ENCODE data around the gene FAM25C.
"Not testable (repeated sequence)": the region's sequence is repeated elsewhere in the genome, so short reads cannot be mapped to it uniquely, and the experiment has no call there.

Gene FAM25C

DNA sequence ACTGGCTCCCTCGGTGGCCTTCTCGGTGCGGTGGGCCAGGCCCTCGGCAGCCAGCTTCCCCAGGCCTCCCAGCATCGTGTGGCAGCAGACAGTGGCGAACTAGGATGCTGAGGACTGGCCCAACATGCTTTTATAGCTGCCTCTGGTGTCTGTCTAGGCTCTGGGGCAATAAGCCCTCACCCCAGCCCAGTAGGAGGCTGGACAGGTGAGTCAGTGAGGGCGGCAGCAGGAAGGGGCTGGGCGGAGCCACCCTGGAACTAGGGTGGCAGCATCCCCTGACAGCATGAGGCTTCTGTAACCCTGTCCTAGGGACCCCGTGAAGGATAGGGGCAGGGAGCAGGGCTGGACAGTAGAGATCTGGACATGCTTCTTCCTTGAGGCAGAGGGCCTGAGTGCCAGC lies at the start of gene FAM25C:
FAM25C (minus strand) TSS at position 101 of the 400 bp plus-strand sequence; CDS start at position 75, 26 bp downstream.
- H3K4me3 ChIP-seq (replicated peaks; ENCODE audit: low read depth, low read length); DNase-seq (ENCODE audit: low read depth): not testable (repeated sequence)

DNA sequence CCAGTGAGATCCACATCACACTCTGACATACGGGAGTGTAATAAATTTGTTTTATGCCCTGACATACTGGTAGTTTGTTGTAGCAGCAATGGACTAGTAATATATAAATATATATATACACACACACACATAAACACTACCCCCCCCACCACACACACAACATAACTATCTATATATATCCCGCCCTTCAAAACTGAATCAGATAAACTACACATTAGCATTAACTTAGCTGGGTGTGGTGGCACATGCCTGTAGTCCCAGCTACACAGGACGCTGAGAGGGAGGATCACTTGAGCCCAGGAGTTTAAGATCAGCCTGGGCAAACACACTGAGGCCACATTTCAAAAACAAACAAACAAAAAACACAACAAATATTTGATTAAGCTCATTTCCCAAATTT lies 45.0 kb upstream of the FAM25C start:
- DNase-seq (ENCODE audit: low read depth); H3K4me3 ChIP-seq (replicated peaks; ENCODE audit: low read depth, low read length): not testable (repeated sequence)

DNA sequence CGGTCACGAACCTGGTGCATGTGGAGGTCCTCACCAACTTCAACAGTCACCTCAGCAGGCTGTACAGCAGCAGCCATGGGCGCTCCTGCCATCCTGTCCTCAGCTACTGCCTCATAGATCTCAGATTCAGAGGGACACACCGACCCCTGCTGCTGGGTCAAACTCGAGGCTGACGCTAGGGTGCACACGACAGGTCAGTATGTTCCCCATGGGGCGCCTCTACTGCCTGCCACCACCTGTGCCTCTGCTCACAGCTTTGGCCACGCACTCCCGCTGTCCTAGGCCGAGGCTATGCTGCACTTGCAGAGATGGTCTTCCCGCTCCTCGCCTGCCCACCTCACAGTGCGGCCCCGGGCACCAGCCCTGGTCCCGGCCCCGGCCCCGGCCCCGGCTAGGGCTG lies 31.8 kb upstream of the FAM25C start:
- DNase-seq (ENCODE audit: low read depth); H3K4me3 ChIP-seq (replicated peaks; ENCODE audit: low read depth, low read length): not testable (repeated sequence)

DNA sequence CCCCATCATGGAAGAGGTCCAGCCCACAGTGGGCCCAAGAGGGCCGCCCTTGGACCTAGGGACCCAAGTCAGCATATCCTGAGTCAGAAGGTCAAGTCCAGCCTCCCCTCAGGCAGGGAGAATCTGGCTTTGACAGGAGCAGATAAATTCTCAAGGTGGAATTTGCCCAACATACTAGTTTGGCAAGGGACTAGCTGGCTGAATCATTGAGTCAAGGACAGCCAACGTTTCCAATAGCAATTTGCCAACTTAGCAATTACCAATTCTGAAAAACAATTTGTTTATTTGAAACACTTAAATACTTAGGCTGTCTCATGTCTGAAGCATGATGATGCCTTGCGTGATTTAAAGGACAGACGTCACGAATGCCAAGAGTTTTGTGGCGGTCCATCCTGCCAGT lies 2.7 kb upstream of the FAM25C start:
- H3K4me3 ChIP-seq (replicated peaks; ENCODE audit: low read depth, low read length); DNase-seq (ENCODE audit: low read depth): not testable (repeated sequence)

DNA sequence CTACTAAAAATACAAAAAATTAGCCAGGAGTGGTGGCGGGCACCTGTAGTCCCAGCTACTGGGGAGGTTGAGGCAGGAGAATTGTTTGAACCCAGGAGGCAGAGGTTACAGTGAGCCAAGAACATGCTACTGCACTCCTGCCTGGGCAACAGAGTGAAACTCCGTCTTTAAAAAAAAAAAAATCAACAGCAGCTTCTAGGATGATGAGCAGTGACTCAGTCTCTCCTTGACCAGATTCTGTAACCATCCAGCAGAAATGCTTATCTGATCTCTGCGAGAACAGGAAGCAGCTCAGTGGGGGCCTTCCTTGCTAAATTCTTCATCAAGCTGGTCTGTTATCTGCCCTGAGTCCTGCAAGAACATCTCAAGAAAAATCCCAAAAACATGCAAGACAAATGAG lies 5.5 kb downstream of the FAM25C start:
- not testable (repeated sequence) for H3K4me3 ChIP-seq (replicated peaks; ENCODE audit: low read depth, low read length)
- DNase-seq (ENCODE audit: low read depth): peak; percentile 23

DNA sequence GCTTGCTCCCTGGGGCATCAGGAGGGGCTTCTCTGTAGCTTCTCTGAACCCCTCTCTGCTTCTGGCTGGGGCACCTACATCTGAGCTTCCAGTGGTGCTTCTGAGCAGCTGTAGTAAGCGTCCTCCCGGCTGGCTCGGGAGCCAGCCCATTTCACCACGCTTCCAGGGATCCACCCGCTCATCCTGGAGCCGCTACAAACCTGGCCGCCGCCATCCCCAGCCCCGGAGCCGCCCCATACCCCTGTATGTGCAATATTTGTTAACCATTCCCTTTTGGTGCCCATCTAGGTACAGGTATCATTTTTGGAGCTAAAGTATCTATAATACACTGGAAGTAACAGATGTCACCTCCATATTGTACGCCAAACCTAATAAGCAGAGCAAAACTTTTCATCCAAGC lies 7.0 kb downstream of the FAM25C start:
- not testable (repeated sequence) for H3K4me3 ChIP-seq (replicated peaks; ENCODE audit: low read depth, low read length); DNase-seq (ENCODE audit: low read depth)

DNA sequence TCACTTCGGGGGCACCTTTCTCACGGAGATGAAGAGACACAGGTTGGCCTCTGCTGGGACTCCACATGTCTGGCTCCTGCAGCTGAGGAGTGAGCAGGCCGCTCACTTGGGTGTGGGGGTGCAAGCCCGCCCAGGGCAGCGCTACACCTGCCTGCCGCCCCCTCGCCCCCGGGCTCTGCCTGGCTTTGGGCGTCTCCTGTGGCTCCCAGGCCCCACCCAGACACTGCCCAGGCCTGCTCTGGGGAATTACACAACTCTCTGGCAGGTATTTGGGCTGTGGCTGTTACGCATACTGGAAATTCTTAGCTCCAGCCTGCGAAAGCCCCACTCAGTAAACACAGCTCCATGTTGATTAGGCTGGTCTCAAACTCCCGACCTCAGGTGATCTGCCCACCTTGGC lies 7.9 kb downstream of the FAM25C start:
- DNase-seq (ENCODE audit: low read depth): peak; percentile 2
- H3K4me3 ChIP-seq (replicated peaks; ENCODE audit: low read depth, low read length): not testable (repeated sequence)

DNA sequence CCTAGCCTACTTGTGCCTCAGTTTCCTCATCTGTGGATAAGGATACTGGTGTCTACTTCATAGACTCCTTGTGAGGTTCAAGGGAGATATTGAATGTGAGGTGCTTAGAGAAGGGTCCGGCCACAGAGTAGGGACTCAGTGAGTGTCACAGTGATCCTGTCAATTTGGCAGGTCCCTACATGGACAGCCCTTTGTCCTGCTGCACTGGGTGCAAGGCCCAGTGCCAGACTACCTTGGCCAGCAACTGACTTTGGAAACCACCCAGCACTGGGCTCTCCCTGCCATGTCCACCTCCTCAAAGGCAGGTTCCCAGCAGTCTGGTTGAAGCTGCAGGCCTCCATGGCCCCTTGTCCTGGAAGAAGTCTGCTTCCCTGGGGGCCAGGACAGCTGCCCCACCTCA lies 9.5 kb downstream of the FAM25C start:
- not testable (repeated sequence) for H3K4me3 ChIP-seq (replicated peaks; ENCODE audit: low read depth, low read length); DNase-seq (ENCODE audit: low read depth)

DNA sequence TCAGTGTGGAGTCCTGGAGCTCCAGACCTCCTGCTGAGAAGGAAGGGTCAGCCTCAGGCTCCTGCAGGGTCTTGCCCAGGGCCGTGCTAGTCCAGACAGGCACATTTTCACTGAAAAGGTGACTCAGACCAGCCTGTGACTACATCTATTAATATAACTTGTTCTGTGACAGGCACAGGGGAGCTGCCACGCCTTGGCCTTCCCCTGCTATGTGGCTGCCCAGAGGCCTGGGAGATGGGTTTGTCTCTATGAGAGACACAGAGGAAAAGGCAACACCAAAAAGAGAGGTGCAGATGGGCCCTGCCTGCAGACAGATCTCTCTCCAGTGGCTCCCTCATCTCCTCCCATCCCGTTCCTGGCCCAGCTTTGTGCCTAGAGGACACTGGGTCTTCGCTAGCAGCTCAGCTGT lies 10.0 kb downstream of the FAM25C start:
- H3K4me3 ChIP-seq (replicated peaks; ENCODE audit: low read depth, low read length); DNase-seq (ENCODE audit: low read depth): not testable (repeated sequence)

DNA sequence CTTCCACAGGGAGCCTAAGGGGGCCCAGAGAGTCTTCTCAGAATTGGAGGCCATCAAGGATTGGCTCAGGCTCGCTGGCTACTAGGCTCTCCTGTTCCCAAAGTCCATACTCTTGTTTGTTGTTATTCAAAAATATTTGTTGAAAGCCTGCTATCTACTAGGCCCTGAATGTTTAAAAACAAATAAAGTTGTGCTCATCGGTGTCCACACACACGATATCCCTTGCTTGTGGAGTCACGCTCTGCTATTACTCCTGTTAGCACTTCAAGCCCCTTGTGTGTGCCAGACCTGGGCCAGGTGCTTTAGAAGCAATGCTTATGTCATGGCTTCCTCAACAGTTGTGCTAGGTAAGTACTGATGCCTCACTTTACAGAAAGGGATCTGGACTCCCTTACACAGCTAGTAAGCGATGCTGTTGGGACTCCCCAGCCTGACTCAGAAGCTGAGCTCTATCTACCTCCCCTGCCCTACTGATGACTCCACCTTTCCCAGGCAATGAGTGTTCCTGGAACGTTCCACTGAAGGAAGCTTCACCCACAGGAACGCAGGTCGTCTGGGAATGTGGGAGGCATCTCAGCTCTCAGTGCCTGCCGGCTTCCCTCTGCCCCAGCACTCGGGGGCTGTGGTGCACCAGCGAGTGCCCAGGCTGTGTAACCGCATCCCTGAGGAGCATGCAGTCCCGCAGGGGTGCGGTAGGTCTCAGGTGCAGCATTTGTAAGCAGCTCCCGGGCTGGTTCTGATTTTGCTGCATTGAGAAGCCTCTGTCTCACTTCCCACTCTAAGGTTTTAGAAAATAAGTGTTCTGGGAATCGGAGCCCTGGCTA lies 10.7 kb downstream of the FAM25C start:
- H3K4me3 ChIP-seq (replicated peaks; ENCODE audit: low read depth, low read length): not testable (repeated sequence)
- DNase-seq (ENCODE audit: low read depth): peak; percentile 31

DNA sequence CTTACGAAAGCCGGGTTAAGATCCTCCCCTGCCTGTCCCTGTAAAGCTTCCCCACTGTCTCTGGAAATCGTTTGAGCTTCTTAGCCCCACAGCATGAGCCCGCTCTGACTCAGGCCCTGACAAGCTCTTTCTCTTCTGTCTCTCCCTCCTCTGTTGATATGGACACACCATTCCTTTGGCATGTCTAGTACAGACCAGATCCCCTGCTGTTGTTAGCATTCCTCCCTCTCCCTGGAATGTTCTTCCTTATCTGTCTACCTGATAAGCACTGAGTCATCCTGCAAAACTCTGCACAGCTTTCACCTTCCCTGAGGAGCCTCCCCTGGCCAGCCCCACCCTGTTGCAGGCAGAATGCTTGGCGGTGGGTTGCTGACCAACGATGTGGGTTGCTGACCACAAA lies 11.6 kb downstream of the FAM25C start:
- DNase-seq (ENCODE audit: low read depth); H3K4me3 ChIP-seq (replicated peaks; ENCODE audit: low read depth, low read length): not testable (repeated sequence)

DNA sequence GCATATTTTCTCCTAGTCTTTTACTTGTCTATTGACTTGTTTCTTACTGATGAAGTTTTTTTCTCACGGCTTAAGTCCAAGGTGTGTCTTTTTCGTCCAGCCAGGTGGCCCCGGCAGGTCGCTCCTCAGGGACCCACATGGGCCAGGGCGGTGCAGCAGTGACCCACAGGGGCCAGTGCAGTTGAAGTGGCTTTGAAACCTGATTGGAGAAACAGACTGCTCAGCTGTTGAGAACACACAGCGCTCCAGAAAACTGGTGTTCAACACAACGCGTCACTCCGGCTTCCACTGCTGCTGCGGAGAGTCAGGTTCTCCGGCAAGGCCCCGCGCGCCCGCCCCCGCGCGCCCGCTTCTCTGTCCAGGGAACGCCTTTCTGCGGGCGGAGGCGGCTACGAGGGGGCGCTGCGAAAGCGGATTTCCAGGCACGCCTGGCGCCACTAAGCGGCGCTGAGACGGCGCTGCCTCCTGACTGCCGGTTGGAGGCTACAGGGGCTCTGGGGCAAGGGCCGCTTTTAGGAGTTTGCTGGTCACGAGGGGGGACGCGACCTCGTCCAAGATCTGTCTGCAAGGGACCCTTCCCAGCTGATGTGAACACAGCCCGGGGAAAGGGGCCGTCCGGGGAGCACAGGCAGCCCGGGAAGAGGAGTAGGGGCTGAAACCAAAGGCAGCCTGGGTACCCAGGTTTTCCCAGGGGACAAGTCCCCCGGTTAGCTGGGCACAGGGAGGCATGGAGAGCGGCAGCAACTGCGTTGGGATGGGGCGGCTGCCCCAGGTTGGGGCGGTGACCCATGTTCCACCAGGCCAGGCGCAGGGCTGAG lies 13.0 kb downstream of the FAM25C start:
- not testable (repeated sequence) for H3K4me3 ChIP-seq (replicated peaks; ENCODE audit: low read depth, low read length); DNase-seq (ENCODE audit: low read depth)

DNA sequence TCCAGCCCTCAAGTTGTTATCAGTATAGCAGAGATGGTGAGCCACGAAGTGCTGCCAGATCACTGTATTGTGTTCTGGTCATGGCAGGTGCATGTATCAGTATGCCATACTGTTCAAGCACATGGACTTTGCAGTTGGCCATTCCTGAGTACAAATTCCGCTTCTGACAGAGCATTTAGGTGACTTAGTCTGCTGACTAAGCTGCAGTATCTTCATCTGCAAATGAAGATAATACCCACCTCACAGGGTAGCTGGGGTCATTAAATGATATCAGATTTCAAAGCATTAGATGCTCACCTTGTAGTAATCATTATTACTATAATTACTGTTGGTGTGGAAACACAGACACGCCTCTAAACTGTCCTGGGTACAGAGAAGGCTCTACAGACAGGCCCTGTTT lies 24.2 kb downstream of the FAM25C start:
- DNase-seq (ENCODE audit: low read depth); H3K4me3 ChIP-seq (replicated peaks; ENCODE audit: low read depth, low read length): not testable (repeated sequence)

DNA sequence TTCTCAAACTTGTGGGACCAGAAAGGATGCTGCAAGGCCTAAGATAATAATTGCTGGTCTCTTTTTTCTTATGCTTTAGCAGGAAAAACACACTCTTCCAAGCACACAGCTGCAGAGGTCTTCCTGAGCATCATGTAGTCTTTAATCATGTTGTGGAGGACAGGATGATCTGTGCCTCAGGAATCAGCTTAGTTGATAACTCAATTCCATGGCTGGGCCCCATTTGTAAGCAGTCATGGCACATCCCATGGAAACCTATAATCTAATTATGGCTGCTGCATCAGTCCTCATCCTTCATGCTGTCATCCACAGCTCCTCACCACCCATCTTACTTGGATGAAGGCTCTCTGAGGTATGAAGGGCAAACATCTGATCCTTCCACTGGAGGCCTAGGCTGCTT lies 26.5 kb downstream of the FAM25C start:
- not testable (repeated sequence) for DNase-seq (ENCODE audit: low read depth); H3K4me3 ChIP-seq (replicated peaks; ENCODE audit: low read depth, low read length)

DNA sequence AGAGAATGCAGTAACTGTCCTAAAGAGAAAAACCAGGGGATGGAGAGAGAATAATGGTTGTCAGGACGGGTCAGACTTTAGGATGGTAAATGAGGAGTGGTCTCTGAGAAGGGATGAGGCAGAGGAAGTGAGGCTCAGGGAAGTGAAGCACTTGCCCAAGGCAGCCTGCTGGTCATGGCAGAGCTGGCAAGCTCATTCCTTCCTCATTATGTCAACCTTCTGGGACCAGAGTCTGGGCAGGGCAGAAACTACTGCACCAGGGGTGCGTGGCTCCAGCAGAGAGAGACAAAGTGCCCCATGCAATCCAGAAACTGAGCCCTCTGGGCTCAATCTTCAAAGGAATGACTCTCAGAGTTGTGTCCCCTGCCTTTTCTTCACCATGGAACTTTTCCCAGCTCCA lies 27.5 kb downstream of the FAM25C start:
- not testable (repeated sequence) for H3K4me3 ChIP-seq (replicated peaks; ENCODE audit: low read depth, low read length); DNase-seq (ENCODE audit: low read depth)

DNA sequence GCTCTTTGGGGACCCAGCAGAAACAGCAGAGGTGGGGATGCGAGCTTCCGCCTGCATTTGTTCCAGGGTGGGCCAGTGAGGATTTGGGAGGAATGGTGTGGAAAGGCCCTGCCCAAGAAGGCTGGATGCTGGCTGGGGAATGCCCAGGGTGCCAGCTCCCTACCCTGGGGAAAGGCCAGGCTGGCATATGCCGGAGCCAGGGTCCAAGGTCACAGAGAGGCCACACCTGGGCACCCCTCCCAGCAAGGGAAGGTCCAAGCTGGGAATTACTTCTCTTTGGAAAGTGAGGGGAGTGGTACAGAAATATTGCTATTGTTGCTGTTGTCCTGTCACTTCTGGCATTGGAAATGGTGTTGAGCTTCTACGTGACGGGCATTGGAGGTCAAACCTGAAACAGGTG lies 28.0 kb downstream of the FAM25C start:
- H3K4me3 ChIP-seq (replicated peaks; ENCODE audit: low read depth, low read length); DNase-seq (ENCODE audit: low read depth): not testable (repeated sequence)

DNA sequence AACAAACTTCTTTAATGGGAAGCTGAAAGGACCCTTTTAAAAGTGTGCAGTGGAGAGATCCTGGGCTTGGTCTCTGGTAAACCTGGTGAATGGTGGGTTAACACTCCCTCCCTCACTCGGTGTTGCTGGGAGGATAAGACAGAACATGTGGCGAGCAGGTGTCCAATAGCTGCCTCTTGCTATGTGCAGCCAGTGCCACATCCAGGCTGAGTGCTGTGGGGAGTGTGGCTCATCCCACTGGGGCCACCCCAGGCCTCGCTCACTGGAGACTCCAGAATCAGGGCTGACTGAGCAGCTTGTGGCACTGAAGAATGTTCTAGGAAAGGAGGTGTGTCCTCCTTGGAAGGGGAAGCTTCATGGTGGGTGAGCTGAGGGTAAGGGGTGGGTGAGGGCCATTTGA lies 29.5 kb downstream of the FAM25C start:
- DNase-seq (ENCODE audit: low read depth); H3K4me3 ChIP-seq (replicated peaks; ENCODE audit: low read depth, low read length): not testable (repeated sequence)

DNA sequence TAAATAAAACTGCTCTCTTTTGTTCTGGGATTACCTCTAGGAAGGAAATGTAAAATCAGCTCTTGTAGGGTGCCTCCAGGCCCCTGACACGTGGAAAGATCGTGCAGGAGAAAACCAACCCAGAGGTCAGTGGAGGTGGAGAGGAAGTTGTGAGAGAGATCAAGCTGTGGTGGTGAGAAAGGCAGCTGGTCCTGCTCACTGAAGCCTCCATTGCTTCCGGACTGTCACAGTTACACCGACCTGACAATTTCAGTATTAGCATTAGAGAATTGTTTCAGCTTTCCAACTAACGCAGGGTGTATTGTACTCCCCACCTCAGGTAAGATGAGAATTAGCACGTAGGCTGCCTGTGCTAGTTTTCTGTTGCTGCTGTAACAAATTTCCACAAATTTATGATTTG lies 30.6 kb downstream of the FAM25C start:
- not testable (repeated sequence) for H3K4me3 ChIP-seq (replicated peaks; ENCODE audit: low read depth, low read length); DNase-seq (ENCODE audit: low read depth)

DNA sequence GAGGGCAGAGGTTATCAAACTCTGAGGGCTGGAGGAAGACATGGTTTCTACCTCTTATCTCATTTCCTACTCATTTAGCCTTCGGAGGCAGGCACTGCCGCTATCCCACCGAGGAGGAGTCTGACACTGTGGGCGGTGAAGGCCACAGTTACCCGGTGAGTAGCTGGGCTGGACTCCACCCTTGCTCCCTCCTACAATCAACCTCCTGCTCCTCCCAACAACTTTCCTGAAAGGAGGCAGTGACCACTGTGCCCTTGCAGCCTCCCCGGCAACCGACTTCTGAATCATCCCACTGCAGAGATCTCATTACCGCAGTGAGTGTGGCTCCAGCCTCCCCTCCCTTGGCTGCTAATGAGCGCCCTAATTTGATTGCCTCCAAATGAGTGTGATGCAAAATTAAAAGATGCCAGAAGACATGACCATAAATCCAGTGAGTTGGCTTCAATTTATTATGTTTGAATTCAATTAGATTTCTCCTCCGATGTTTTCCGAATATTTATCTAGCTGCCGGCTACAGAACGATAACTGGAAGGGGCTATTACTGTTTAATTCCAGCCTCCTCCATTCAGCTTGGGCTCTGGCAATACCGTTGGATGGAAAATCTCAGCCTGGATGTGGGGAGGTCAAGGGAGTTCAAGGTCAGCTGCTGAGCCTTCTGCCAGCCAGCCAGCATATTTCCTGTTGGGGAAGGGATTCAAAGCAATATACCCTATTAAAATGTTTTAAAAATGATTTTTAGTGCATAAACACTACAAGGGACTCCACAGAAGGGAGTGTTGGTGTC lies 35.1 kb downstream of the FAM25C start:
- DNase-seq (ENCODE audit: low read depth); H3K4me3 ChIP-seq (replicated peaks; ENCODE audit: low read depth, low read length): not testable (repeated sequence)

Measured in fibroblast of pulmonary artery (primary cell).